ENCODE data around the gene PFKFB3. TPM values are rescaled to one million over a fixed set of nuclear protein-coding genes. Genes with fewer than 3 reads are reported as not detected.

The PFKFB3 gene
- total and polyA plus RNA-seq, 2 of the 13 experiments (the other 11 are each of a cell fraction or from before 2014, with no cell fraction given): 1.2 to 13.3 TPM

- TF ChIP-seq, protein P1, sequence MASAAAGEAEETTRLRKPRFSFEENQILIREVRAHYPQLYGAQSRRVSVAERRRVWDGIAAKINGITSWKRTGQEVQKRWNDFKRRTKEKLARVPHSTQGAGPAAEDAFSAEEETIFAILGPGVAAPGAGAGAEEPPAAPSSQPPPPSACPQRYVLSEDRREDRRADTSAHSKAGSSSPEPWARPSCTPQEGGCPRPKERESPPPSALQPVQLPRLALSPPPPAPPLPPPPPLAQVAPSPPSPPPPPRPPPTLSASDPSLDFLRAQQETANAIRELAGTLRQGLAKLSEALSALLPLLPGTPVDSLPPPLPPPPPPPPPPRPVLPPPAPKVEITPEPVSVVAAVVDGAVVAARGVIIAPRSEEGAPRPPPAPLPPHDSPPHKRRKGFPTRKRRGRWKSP (CRISPR knock-in tag; IDR thresholded peaks at IDR 0.05): no peak
- TF ChIP-seq ZNF644 (CRISPR knock-in tag; IDR thresholded peaks at IDR 0.05; ENCODE audit: low read depth): no peak
- TF ChIP-seq MXI1 (IDR thresholded peaks at IDR 0.05; ENCODE audit: borderline replicate concordance, low read depth, low read length): no peak
- TF ChIP-seq NRL (CRISPR knock-in tag; IDR thresholded peaks at IDR 0.05; ENCODE audit: borderline replicate concordance): no peak
- no peak for TF ChIP-seq E2F1 (CRISPR knock-in tag; IDR thresholded peaks at IDR 0.05)
- TF ChIP-seq NR2F2 (IDR thresholded peaks at IDR 0.05; ENCODE audit: borderline replicate concordance, low read depth): no peak
- TF ChIP-seq RARA (CRISPR knock-in tag; IDR thresholded peaks at IDR 0.05): peak; percentile 36; the same call in 1 of the 2 replicates
- TF ChIP-seq ZBTB3 (CRISPR knock-in tag; IDR thresholded peaks at IDR 0.05; ENCODE audit: borderline replicate concordance, low read depth): no peak
- TF ChIP-seq, protein P2, sequence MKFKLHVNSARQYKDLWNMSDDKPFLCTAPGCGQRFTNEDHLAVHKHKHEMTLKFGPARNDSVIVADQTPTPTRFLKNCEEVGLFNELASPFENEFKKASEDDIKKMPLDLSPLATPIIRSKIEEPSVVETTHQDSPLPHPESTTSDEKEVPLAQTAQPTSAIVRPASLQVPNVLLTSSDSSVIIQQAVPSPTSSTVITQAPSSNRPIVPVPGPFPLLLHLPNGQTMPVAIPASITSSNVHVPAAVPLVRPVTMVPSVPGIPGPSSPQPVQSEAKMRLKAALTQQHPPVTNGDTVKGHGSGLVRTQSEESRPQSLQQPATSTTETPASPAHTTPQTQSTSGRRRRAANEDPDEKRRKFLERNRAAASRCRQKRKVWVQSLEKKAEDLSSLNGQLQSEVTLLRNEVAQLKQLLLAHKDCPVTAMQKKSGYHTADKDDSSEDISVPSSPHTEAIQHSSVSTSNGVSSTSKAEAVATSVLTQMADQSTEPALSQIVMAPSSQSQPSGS (CRISPR knock-in tag; IDR thresholded peaks at IDR 0.05): no peak
- TF ChIP-seq ELK4 (CRISPR knock-in tag; IDR thresholded peaks at IDR 0.05; ENCODE audit: borderline replicate concordance): no peak
- TF ChIP-seq MED13 (CRISPR knock-in tag; IDR thresholded peaks at IDR 0.05): no peak
- no peak for TF ChIP-seq POLR2G (IDR thresholded peaks at IDR 0.05; ENCODE audit: low read depth, low read length)
- peak; percentile 52 for TF ChIP-seq NR2F6 (IDR thresholded peaks at IDR 0.05)
- TF ChIP-seq NR2F6 (CRISPR knock-in tag; IDR thresholded peaks at IDR 0.05): peak; percentile 25; the same call in 1 of the 2 replicates
- TF ChIP-seq HNRNPLL (IDR thresholded peaks at IDR 0.05; ENCODE audit: low read depth, low read length, poor library complexity, severe bottlenecking): no peak
- TF ChIP-seq CREB1 (IDR thresholded peaks at IDR 0.05): no peak
- no peak for TF ChIP-seq CREB1 (CRISPR knock-in tag; IDR thresholded peaks at IDR 0.05)
- no peak for TF ChIP-seq ZNF570 (CRISPR knock-in tag; IDR thresholded peaks at IDR 0.05; ENCODE audit: borderline replicate concordance)
- TF ChIP-seq NCOR1 (IDR thresholded peaks at IDR 0.05; ENCODE audit: borderline replicate concordance, low read length): 0 out of 2 replicates have a peak, but pooled peaks have one; percentile 39
- TF ChIP-seq RBFOX2 (IDR thresholded peaks at IDR 0.05; ENCODE audit: low read depth, low read length): no peak
- no peak for TF ChIP-seq ZFP90 (CRISPR knock-in tag; IDR thresholded peaks at IDR 0.05; ENCODE audit: borderline replicate concordance)
- no peak for TF ChIP-seq ZNF777 (CRISPR knock-in tag; IDR thresholded peaks at IDR 0.05)
- peak; percentile 88 for TF ChIP-seq ZNF362 (CRISPR knock-in tag; IDR thresholded peaks at IDR 0.05; ENCODE audit: borderline replicate concordance)
- TF ChIP-seq, protein P3, sequence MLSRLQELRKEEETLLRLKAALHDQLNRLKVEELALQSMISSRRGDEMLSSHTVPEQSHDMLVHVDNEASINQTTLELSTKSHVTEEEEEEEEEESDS (CRISPR knock-in tag; IDR thresholded peaks at IDR 0.05; ENCODE audit: borderline replicate concordance): no peak
- TF ChIP-seq, protein P4, sequence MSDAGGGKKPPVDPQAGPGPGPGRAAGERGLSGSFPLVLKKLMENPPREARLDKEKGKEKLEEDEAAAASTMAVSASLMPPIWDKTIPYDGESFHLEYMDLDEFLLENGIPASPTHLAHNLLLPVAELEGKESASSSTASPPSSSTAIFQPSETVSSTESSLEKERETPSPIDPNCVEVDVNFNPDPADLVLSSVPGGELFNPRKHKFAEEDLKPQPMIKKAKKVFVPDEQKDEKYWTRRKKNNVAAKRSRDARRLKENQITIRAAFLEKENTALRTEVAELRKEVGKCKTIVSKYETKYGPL (CRISPR knock-in tag; IDR thresholded peaks at IDR 0.05): 0 out of 2 replicates have a peak, but pooled peaks have one; percentile 30
- TF ChIP-seq SKI (IDR thresholded peaks at IDR 0.05; ENCODE audit: partially characterized antibody): no peak
Observed at GRCh38 chr10:6274040-6274439, 71.3 kb downstream of the PFKFB3 start (continued).
